Muscle of leg (tissue), 11 donors: ENCODE measurements around the gene ITPR1. TPM values are rescaled to one million over a fixed set of nuclear protein-coding genes. Genes with fewer than 3 reads are reported as not detected.

Source experiments
- DNase-seq: peaks from one replicate; pipeline ENCODE4 v3.0.0; 2013
- H3K27ac ChIP-seq: one replicate; pipeline ENCODE4 v1.5.1; 2013; ENCODE audit warnings: mild to moderate bottlenecking, low read length, control low read depth
- H3K27me3 ChIP-seq: one replicate; pipeline ENCODE4 v1.6.1; 2013; ENCODE audit warnings: low read length; ENCODE audit not compliant: control insufficient read depth, insufficient read depth
- H3K36me3 ChIP-seq: one replicate; pipeline ENCODE4 v1.6.1; 2013; ENCODE audit warnings: low read length; ENCODE audit not compliant: control insufficient read depth, insufficient read depth
- H3K4me1 ChIP-seq: one replicate; pipeline ENCODE4 v1.6.1; 2013; ENCODE audit warnings: low read length; ENCODE audit not compliant: control insufficient read depth, insufficient read depth
- H3K4me3 ChIP-seq: one replicate; pipeline ENCODE4 v1.5.1; 2013; ENCODE audit warnings: low read length, control low read depth
- H3K9me3 ChIP-seq: replicated peaks from 2 replicates; pipeline ENCODE4 v1.6.1; 2013; ENCODE audit warnings: low read depth, low read length; ENCODE audit not compliant: control insufficient read depth
- WGBS: methylation state at CpG from one replicate; pipeline ENCODE4 v1.1.5; 2013; ENCODE audit warnings: missing lambda C conversion rate; ENCODE audit not compliant: insufficient coverage; 5-methylcytosine and 5-hydroxymethylcytosine counted together
- polyA plus RNA-seq, 8 donors: library from polyadenylated mRNA; unstranded; fragments of 120-200 nt; gene quantifications; one replicate each; pipeline versions ENCODE4 v1.2.1 to v1.2.3, GENCODE V29; 2013; ENCODE audit warnings: inconsistent platforms in 1 of 8, low replicate concordance in 1 of 8; ENCODE audit not compliant: insufficient read length in 8 of 8, insufficient read depth in 1 of 8
- total RNA-seq: library from RNA; stranded (reverse); fragments of 120-200 nt; gene quantifications from one replicate; pipeline ENCODE4 v1.2.4, GENCODE V29; 2013

The ITPR1 gene
- total and polyA plus RNA-seq, 9 donors = 15.4 to 34.4 (median 20.5) TPM

DNA sequence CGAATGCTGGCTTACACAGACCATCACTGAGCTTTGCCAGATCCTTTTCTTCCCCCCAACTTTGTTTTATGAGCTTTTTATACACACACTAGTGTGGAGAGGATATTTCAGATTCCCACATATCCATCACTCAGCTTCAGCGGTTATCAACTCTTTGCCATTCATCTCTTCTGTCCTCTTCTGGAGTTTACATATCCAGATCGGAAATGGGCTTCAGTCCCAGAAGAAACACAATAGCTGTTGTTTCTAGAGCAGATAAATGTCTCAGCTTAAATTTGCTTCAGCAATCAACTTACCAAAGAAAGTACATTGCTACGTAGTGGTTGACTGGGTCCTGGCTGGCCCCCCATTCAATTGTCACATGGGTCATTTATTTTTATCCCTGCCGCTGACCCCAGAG is 300.2 kb downstream of the ITPR1 start:
- H3K4me3 ChIP-seq = no peak overlapping the region
- no peak overlapping the region for H3K27ac ChIP-seq
- no peaks in the 10 kb centered on the region for H3K27me3 ChIP-seq
- H3K4me1 ChIP-seq = no peaks in the 10 kb centered on the region
- no peak for DNase-seq
- peaks cover 51% of the 10 kb centered on the region for H3K36me3 ChIP-seq
- peaks cover 20% of the 10 kb centered on the region for H3K9me3 ChIP-seq
- WGBS = 100% methylated on average over 1 of the region's 5 CpGs

DNA sequence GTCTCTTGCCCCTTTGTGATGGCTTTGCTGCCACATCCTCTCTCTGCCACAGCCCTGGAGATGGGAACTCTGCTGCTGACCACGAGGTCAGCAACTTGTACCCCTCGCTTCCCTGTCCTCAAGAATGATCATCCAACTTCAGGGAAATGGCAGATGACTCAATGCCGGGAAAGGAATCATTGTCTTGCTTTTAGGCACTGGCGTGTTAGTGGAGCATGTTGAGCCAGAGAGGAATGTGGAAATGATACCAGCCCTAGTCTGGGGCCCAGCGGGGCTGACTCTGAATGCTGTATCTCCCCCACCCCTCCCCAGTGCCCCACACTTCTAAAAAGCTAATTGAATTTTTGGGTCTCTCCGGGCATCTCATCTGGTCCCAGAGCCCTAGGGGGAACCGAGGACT is 301.2 kb downstream of the ITPR1 start:
- no peaks in the 10 kb centered on the region for H3K4me1 ChIP-seq
- peaks cover 42% of the 10 kb centered on the region for H3K36me3 ChIP-seq
- H3K27me3 ChIP-seq = no peaks in the 10 kb centered on the region
- DNase-seq = no peak
- WGBS = 100% methylated on average over 2 of the region's 7 CpGs
- no peak overlapping the region for H3K4me3 ChIP-seq
- H3K27ac ChIP-seq = no peak overlapping the region
- H3K9me3 ChIP-seq = peaks cover 20% of the 10 kb centered on the region

DNA sequence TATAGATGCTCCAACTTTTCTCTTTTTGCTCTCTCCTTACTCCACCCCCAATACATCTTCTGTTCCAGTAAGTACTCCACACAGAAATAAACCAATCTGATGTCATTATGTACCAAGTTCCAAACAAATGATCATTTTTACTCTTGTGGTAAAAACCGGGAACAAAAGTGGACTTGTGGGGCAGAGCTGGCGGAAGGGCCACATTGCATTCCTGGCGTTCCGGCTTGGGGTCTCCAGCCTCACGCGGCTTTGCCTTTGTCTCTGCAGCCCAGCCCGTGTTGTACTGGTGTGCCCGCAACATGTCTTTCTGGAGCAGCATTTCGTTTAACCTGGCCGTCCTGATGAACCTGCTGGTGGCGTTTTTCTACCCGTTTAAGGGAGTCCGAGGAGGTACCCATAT is 301.6 kb downstream of the ITPR1 start:
- H3K4me1 ChIP-seq = no peaks in the 10 kb centered on the region
- H3K4me3 ChIP-seq = no peak overlapping the region
- H3K27ac ChIP-seq = no peak overlapping the region
- no peaks in the 10 kb centered on the region for H3K27me3 ChIP-seq
- H3K36me3 ChIP-seq = peaks cover 42% of the 10 kb centered on the region
- 93% methylated on average over 10 of the region's 13 CpGs for WGBS
- H3K9me3 ChIP-seq = peaks cover 20% of the 10 kb centered on the region
- no peak for DNase-seq

DNA sequence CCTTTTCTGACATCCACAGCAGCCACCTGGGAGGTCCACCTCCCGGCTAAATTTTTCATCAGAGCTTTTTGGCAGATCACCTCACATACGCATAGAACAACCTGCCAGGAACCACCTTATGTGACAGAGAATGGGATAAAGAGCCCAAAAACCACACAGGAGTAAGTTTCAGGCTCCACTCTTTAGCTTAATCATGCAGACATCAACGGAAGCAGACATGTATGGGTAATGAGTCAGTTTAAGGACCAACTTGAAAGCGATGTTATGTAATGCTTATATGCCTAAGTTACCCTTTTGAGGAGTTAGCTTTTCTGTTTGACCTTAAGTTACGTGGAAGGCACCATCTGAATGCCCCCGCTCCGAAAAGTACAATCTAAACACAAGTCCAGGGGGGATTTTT is 302.8 kb downstream of the ITPR1 start:
- H3K27me3 ChIP-seq = no peaks in the 10 kb centered on the region
- no peak overlapping the region for H3K27ac ChIP-seq
- H3K4me1 ChIP-seq = no peaks in the 10 kb centered on the region
- WGBS = 90% methylated on average over 2 of the region's 7 CpGs
- peaks cover 20% of the 10 kb centered on the region for H3K9me3 ChIP-seq
- no peak for DNase-seq
- no peak overlapping the region for H3K4me3 ChIP-seq
- peaks cover 37% of the 10 kb centered on the region for H3K36me3 ChIP-seq

DNA sequence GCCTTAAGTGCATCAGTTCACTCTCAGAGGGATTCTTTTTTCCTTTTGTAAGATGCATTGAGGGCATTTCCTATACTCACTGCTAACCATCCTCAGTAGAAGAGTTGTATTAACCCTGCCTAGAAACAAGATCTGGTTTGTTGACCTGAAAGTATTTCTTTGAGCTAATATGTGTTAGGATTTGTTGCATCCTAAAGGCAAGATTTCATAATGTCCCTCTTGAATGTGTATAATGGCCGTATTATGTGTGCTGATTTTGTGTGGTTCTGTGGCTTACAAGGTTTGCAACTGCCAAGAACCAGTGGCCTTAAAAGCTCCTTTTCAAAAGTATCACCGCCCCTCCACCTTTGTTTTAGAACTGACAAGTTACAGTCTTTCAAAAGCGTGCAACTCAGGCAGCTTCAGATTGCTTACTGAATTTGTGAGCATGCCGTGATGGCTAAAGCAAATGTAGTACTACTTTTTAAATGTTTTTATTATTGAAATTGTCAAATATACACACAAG is 304.1 kb downstream of the ITPR1 start:
- H3K4me3 ChIP-seq = no peak overlapping the region
- H3K27me3 ChIP-seq = no peaks in the 10 kb centered on the region
- 83% methylated on average over 1 of the region's 4 CpGs for WGBS
- peaks cover 17% of the 10 kb centered on the region for H3K9me3 ChIP-seq
- no peak for DNase-seq
- H3K27ac ChIP-seq = no peak overlapping the region
- no peaks in the 10 kb centered on the region for H3K4me1 ChIP-seq
- peaks cover 26% of the 10 kb centered on the region for H3K36me3 ChIP-seq

DNA sequence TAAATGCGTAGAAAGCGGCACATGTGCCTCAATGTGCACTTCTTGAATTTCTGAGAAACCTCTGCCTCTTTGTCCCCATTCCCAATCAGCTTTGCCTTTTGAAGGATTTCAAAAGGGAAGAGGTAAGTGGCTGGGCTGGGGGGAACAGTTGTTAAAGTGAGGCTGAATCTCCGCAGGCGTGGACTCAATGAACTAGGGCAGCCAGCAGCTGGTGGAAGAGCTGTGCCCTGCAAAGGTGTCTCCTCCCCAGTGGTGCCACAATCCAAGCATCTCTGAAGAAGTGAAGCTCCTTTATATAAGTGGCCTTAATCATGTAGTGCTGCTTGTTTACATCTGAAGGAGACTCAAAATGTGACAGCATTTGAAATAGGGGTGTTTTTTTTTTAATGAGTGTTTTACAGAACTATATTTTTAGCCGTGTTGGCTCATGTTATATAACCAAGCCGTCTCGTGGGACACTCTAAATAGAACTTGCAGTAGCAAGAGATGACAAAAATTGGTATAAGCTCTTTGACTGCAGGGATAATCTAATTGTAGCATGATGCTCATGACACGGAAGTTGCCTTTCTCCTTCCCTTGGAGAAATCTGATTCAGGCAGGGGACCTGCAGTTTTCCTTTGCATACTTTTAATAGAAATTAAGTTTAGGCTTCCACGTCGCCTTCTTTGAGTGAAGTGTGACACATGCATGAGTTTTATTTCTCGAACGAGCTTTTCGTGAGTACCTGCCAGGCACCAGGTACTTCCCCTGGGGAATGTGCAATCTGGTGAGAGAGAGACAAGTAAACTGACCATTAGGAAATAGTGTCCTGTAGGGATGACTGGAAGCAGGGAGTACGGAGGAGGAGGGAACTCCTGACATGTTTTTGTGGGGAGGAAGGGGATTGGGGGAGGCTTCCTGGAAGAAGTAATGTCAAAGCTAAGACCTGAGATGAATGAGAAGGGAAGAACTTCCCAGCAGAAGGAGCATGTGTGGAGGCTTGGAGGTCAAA is 306.4 kb downstream of the ITPR1 start:
- DNase-seq = no peak
- no peak overlapping the region for H3K4me3 ChIP-seq
- H3K4me1 ChIP-seq = no peaks in the 10 kb centered on the region
- H3K27ac ChIP-seq = no peak overlapping the region
- H3K27me3 ChIP-seq = no peaks in the 10 kb centered on the region
- WGBS = 88% methylated on average over 11 of the region's 14 CpGs
- H3K36me3 ChIP-seq = peaks cover 22% of the 10 kb centered on the region
- H3K9me3 ChIP-seq = peaks cover 17% of the 10 kb centered on the region

DNA sequence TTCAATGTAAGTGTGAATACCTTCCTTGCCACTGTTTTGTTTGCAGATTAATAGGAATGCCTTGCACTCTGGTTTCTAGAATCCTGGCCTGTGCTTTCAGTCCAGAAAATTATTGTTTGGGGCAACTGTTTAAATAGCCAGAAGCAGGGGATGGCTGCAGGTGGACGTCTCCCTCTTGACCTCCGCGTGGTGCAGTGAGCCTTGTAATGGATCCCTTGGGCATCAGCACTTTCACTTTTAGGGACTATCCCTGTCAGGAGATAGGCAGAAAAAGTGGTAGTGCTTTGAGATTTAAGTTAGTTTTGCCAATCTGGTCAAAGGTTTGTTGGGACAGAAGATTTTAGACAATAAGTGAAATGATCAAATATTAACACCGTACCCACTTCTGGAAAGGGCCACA is 307.4 kb downstream of the ITPR1 start:
- no peak for DNase-seq
- Histone ChIP-seq H3K4me1 (peaks cover 5% of the 10 kb centered on the region), H3K9me3 (peaks cover 17% of the 10 kb centered on the region), H3K27ac (no peak overlapping the region), H3K36me3 (peaks cover 21% of the 10 kb centered on the region), H3K27me3 (no peaks in the 10 kb centered on the region), H3K4me3 (no peak overlapping the region)
- 86% methylated on average over 3 of the region's 4 CpGs for WGBS

DNA sequence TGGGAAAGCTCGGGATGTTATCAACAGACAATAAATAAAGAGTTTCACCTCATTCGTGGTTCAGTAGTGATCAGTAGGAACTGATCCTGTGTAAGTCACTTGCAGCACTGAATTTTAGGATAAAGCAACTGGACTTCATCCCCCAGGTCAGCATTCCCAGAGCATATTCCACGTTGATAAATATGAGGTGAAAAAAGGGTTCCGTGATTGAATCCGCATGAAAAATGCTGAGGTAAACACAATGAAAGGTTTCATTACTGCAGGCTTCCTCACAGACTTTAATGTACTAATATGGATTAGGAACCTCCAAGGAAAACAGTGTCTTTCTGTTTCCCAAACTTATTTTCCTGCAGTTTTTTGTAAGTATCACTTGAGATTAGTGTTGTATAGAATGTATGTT is 308.7 kb downstream of the ITPR1 start:
- no peaks in the 10 kb centered on the region for H3K27me3 ChIP-seq

DNA sequence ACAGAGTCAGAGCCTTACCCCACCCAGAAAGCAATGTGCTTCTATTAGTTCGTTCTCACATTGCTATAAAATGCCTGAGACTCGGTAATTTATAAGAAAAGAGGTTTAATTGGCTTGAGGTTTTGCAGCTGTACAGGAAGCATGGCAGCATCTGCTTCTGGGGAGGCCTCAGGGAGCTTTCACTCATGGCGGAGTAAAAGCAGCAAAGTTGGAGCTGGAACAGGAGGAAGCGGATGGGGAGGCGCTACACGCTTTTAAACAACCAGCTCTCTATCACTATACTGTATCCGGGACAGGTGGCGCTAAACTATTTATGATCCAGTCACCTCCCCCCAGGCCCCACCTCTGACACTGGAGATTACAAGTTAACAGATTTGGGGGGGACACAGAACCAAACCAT is 309.8 kb downstream of the ITPR1 start:
- peaks cover 11% of the 10 kb centered on the region for H3K36me3 ChIP-seq
- 85% methylated on average over 2 of the region's 8 CpGs for WGBS

More for the DNA sequence above, 308.7 kb downstream of the ITPR1 start:
- H3K27ac ChIP-seq = no peak overlapping the region
- WGBS = no CpG with 5 or more reads among the region's 5 CpGs
- DNase-seq = no peak
- no peak overlapping the region for H3K4me3 ChIP-seq
- H3K4me1 ChIP-seq = peaks cover 5% of the 10 kb centered on the region
- H3K36me3 ChIP-seq = peaks cover 13% of the 10 kb centered on the region
- H3K9me3 ChIP-seq = peaks cover 10% of the 10 kb centered on the region

DNA sequence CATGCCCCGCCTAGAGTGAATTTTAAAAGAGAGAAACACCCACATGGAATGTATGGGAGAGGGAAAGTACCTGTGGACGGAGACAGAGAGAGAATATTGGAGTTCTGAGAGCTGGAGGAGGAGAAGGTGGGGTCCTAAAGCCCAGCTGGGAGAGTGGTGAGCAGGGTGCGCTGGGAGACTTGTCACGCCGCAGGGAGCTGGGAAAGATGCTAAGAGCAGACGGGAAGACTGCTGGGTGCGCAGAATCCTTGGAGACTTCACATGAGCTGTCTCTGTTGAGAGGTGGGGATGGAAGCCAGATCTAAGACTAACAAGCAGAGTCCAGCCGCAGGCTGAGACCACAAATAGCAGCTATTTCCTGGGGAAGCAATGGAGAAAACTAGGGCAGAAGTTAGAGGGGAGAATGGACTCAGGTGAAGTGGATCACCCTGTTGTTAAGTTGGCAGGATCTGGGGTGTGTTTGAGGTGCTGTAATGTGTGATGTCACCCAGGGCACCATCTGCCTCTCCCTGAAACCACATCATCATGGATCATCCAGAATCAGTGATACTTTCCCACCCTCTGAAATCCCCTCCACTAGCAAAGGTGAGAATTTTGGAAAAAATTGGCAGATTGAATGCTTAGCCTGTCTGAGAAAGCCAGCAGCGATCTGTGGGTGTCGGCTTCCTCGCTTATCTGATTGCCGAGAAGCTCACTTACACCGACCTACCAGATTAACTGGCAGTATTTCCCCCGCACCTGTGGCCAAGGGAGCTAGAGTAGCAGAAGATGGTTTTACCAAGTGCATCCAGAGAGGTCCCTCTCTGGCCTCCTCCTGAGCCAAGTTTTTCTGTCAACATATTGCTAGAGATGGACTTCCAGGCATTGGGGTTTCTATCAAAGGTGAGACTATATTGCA is 311.3 kb downstream of the ITPR1 start:
- WGBS = 98% methylated on average over 8 of the region's 14 CpGs
- Histone ChIP-seq H3K27ac (no peak overlapping the region), H3K4me3 (no peak overlapping the region), H3K9me3 (peaks cover 5% of the 10 kb centered on the region), H3K36me3 (peaks cover 11% of the 10 kb centered on the region), H3K4me1 (peaks cover 21% of the 10 kb centered on the region), H3K27me3 (no peaks in the 10 kb centered on the region)
- no peak for DNase-seq

More for the DNA sequence above, 309.8 kb downstream of the ITPR1 start:
- H3K27ac ChIP-seq = no peak overlapping the region
- H3K4me1 ChIP-seq = peaks cover 14% of the 10 kb centered on the region
- peaks cover 8% of the 10 kb centered on the region for H3K9me3 ChIP-seq
- no peak overlapping the region for H3K4me3 ChIP-seq
- DNase-seq = no peak
- no peaks in the 10 kb centered on the region for H3K27me3 ChIP-seq
